Activated CD8-positive, alpha-beta memory T cell treated with anti-CD3 and anti-CD28 coated beads, Interleukin-2, amount 50 U/mL, for 1 hour (primary cell): Measurements from ENCODE around the gene LACRT.
"Not testable (repeated sequence)": the region's sequence is repeated elsewhere in the genome, so short reads cannot be mapped to it uniquely, and the experiment has no call there.

Experiments
- DNase-seq: peaks from one replicate; pipeline ENCODE4 v3.0.0-alpha.2; 2020; ENCODE audit errors: extremely low read depth

LACRT gene

GRCh38 chr12:54639112-54639511, 4.4 kb upstream of the LACRT start:
- DNase-seq = not testable (repeated sequence)

DNA sequence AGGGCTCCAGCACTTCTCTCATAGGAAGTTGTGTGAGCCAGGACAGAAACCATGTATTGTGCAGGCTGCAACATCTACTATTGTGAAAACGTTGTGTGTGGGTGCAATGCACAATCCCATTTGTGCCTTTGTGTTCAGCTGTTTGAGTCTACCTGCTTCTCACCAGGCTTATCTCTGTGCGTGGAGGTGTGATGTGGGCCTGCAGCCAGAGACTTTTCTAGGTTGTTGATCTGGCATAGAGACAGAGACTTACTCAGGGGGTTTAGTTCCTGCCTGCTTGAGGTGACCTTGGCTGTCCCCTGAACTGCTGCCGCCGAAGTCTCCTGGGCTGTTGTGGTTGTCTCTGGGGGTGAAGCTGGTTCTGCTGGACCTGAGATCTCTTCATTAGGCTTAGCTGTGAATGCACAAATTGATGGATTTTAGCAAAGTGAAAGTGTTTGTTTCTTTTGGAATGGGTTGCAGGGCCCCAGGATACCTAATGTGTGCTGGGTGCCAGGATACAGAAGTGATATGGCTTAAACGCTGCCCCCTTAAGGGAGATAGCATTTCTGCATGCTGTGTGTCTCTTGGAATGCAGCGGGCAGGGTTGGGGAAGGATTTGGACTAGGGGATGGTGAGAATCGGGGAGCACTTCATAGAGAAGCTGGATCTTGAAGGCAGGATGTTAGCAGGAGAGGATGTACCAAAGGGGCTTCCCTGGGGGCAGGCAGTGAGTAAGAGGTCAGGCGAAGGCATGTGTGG, 2.5 kb downstream of the LACRT start:
- no peak for DNase-seq

DNA sequence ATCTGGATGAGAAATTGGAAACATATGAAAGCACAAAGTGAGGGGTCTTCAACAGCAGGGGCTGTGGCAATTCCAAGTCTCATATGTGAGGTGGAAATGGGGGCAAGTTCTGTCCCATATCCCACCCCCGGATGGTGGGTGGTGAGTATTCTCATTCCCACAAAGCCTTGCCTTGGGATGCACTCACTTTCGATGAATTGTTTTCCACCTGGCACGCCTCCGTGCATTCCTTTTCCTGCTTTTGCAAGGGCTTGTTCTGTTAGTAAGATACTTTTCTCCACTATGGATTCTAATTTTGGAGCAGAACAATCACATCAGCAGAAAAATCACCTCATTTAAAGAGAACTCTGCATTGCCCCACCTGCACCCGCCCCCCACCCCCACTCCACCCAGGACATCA, 3.1 kb downstream of the LACRT start:
- no peak for DNase-seq

- DNase-seq = no peak
Observed at GRCh38 chr12:54629925-54630324, 4.8 kb downstream of the LACRT start.

- DNase-seq = no peak
Observed at GRCh38 chr12:54628186-54628846, 6.4 kb downstream of the LACRT start.

GRCh38 chr12:54627304-54627703, 7.4 kb downstream of the LACRT start:
- no peak for DNase-seq

GRCh38 chr12:54625598-54625997, 9.1 kb downstream of the LACRT start:
- no peak for DNase-seq

DNA sequence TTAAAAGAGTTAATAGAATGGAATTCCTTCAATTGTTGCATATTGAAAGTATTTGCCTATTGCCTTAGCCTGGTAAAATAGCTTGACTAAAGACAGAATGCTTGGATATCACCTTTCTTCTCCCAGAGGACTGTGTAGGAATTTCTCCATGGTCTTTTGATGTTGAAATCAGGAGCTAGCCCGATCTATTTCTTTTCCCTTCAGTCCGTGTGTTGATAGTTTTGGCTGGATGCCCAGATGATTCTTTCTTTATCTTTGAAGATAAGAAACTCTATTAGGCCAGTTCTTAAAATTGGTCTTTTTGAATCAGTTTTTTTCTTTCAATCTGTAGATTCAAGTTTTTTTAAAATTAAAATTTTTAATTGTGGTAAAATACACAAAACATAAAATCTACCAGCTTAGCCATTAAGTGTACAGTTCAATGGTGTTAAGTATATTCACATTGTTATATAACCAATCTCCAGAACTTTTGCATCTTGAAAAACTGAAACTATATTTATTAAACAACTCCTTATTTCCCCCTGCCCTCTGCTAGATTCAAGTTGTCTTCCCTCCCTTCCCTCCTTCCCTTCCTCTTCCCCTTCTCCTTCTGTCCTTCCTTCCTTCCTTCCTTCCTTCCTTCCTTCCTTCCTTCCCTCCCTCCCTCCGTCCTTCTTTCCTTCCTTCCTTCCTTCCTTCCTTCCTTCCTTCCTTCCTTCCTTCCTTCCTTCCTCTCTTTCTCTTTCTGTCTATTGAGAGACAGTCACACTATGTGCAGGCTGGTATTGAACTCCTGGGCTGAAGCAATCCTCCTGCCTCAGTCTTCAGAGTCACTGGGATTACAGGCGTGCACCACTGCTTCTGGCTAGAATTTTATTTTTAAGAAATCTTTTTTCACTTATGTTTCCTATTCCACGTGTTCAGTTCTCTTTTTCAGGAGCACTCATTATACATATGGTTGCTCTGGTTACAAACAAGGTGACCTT, 10.1 kb downstream of the LACRT start:
- DNase-seq = no peak

DNA sequence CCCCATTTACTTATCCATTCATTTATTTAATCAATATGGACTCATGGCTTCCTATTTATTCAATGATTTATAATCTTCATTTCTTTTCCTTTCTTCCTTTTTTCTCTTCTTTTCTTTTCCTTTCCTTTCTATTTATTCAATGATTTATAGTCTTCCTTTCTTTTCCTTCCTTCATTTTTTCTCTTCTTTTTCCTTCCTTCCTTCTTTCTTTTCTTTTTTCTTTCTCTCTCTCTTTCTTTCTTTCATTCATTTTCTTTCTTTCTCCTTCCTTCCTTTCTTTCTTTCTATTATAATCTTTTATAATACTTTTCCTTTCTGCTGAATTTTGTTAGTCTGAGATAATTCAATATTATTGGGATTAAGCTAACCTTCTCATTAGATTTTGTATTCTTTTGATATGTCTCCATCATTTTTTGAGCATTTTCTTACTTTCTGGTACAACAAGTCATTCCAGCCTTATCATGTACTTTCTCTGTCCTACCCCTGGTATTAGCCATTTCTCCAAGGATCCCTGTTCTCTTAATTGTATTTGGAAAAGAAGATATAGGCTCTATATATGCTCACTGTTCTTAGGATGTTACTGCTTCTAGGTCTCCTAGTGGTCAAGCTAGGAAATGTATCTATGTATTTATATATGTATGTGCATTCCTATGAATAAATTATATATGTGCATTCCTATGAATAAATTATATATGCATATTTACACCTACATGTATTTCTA, 12.1 kb downstream of the LACRT start:
- no peak for DNase-seq

- DNase-seq = no peak
Observed at GRCh38 chr12:54616933-54617680, 17.6 kb downstream of the LACRT start.

GRCh38 chr12:54612225-54612750, 22.4 kb downstream of the LACRT start:
- DNase-seq = no peak

- no peak for DNase-seq
Observed at GRCh38 chr12:54611715-54612149, 23.0 kb downstream of the LACRT start.

DNA sequence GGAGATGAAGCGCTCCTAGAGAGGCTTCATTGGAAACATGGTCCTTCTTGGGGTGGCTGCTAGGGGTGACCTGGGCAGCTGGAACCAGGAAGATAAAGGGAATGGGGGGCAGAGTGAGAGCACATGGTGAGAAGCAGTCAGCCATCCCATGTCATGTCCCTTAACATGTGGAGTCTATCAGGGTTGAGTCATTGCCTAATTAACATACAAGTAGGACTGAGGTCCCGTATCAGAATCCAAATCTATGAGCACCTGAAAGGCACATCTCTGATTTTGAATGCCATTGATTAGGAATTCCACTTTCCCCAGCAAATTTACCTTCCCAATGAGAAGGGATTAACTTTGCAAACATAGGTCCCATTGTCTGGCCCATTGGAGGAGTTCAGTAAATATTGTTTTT, 25.9 kb downstream of the LACRT start:
- DNase-seq = no peak

GRCh38 chr12:54608156-54608555, 26.5 kb downstream of the LACRT start:
- DNase-seq = no peak

DNA sequence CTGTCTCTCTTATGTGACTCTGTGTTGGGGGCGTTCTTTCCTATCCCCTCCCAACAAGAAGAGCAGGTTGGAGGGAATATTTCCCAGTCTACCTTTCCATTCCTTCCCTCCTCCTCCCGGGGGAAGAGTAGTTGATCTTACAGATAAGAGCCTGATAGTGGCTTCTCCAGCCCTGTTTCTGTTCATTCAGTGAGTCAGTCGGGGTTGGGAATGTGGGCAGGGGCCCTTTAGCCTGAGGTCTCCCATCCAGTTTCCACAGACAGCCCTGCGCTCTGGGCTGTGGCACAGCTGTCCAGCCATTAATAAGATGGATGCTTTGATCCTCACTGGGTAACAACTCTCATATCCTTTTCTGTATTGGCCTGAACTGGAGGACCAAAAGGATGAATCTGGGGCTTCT, 28.1 kb downstream of the LACRT start:
- DNase-seq = no peak

DNA sequence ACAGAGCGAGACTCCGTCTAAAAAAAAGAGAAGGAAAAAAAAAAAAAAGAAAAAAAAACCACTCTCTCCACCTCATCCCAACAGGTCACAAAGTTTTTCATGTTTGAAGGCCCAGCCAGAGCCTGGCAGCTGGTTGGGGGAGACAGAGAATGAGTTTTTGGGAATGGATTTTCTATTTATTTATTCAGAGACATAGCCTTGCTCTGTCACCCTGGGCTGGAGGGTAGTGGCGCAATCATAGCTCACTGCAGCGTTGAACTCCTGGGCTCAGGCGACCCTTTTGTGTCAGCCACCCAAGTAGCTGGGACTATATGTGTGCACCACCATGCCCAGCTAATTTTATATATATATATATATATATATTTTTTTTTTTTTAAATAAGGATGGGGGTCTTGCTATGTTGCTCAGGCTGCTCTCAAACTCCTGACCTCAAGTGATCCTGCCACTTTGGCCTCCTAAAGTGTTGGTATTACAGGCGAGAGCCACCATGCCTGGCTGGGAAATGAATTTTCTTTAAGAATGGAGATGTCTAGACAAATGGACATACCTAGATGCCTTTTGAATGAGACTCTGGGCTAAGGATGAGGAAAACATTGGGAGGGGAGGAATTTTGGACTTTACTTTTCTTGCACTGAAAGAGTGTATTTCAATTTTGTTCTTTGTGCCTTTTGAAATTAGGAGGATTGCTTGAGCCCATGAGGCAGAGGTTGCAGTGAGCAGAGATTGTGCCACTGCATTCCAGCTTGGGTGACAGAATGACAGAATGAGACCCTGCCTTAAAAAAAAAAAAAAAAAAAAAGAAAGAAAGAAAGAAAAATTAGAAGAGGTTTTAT, 29.3 kb downstream of the LACRT start:
- no peak for DNase-seq

DNA sequence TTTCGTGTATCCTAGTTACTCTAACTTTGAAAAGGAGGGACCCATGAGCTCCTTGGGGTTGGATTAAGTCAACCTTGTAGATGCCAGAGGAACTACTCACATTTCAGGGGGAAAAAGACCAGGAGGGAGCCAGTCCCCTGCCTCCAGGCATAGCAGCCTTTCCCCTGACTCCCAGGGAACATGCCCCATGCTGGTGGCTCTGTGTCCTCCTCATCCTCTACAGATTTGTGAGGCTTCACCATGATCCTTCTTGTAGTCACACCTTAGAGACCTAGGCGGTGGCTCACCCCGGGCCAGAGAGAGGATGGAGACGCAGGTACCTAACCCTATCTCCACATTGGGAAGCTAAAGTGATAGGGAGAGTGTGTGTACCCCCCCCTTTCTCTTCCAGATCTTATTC, 30.3 kb downstream of the LACRT start:
- DNase-seq = no peak

DNA sequence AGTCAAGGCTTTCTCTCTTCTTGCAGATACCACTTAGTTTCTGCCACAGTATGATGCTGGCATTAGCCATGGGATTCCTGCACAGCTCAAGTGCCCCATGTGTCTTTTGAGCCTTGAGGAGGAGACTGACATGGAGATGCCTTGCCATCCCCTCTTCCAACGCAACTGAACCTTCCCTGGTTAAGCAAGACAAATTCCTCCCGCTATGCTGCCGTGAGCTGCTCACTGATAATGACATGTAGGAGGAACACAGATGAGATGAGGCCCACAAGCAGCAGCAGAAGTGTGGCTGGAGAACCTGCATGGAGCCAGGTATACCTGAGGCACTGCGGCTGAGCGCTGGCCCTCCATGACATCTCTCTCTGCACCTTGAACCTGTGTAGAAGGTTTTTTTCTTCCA, 30.8 kb downstream of the LACRT start:
- no peak for DNase-seq

GRCh38 chr12:54603173-54603814, 31.4 kb downstream of the LACRT start:
- DNase-seq = peak; percentile 12
